ENCODE data around the gene EPB41L4B.

Gene EPB41L4B

GRCh38 chr9:109351032-109351431, 30.2 kb upstream of the EPB41L4B start (continued):
- no peak for TF ChIP-seq PATZ1 (CRISPR knock-in tag; IDR thresholded peaks at IDR 0.05; ENCODE audit: borderline replicate concordance)

- ATAC-seq: peak; percentile 66
- TF ChIP-seq ISL1 (CRISPR knock-in tag; IDR thresholded peaks at IDR 0.05) (peak; percentile 65), GLIS3 (CRISPR knock-in tag; IDR thresholded peaks at IDR 0.05) (no peak), ZFP3 (CRISPR knock-in tag; IDR thresholded peaks at IDR 0.05) (0 out of 2 replicates have a peak, but pooled peaks have one; percentile 32)
Observed at GRCh38 chr9:109349421-109349846, 28.6 kb upstream of the EPB41L4B start.

- TF ChIP-seq CREB5 (CRISPR knock-in tag; IDR thresholded peaks at IDR 0.05; ENCODE audit: low read depth): no peak
- TF ChIP-seq, protein P1, sequence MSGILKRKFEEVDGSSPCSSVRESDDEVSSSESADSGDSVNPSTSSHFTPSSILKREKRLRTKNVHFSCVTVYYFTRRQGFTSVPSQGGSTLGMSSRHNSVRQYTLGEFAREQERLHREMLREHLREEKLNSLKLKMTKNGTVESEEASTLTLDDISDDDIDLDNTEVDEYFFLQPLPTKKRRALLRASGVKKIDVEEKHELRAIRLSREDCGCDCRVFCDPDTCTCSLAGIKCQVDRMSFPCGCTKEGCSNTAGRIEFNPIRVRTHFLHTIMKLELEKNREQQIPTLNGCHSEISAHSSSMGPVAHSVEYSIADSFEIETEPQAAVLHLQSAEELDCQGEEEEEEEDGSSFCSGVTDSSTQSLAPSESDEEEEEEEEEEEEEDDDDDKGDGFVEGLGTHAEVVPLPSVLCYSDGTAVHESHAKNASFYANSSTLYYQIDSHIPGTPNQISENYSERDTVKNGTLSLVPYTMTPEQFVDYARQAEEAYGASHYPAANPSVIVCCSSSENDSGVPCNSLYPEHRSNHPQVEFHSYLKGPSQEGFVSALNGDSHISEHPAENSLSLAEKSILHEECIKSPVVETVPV (CRISPR knock-in tag; IDR thresholded peaks at IDR 0.05): no peak
- no peak for TF ChIP-seq BACH2 (CRISPR knock-in tag; IDR thresholded peaks at IDR 0.05; ENCODE audit: borderline replicate concordance)
- no peak for TF ChIP-seq RARB (CRISPR knock-in tag; IDR thresholded peaks at IDR 0.05)
- TF ChIP-seq PATZ1 (CRISPR knock-in tag; IDR thresholded peaks at IDR 0.05; ENCODE audit: borderline replicate concordance): no peak
- no peak for TF ChIP-seq SNAI2 (CRISPR knock-in tag; IDR thresholded peaks at IDR 0.05)
- TF ChIP-seq ISL1 (CRISPR knock-in tag; IDR thresholded peaks at IDR 0.05): no peak
- TF ChIP-seq ZFP3 (CRISPR knock-in tag; IDR thresholded peaks at IDR 0.05): no peak
- TF ChIP-seq PPARA (CRISPR knock-in tag; IDR thresholded peaks at IDR 0.05; ENCODE audit: borderline replicate concordance): no peak
- TF ChIP-seq, protein P2, sequence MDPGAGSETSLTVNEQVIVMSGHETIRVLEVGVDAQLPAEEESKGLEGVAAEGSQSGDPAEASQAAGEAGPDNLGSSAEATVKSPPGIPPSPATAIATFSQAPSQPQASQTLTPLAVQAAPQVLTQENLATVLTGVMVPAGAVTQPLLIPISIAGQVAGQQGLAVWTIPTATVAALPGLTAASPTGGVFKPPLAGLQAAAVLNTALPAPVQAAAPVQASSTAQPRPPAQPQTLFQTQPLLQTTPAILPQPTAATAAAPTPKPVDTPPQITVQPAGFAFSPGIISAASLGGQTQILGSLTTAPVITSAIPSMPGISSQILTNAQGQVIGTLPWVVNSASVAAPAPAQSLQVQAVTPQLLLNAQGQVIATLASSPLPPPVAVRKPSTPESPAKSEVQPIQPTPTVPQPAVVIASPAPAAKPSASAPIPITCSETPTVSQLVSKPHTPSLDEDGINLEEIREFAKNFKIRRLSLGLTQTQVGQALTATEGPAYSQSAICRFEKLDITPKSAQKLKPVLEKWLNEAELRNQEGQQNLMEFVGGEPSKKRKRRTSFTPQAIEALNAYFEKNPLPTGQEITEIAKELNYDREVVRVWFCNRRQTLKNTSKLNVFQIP (CRISPR knock-in tag; IDR thresholded peaks at IDR 0.05; ENCODE audit: borderline replicate concordance, low read depth): no peak
- no peak for TF ChIP-seq ZC3H10 (CRISPR knock-in tag; IDR thresholded peaks at IDR 0.05)
- no peak for TF ChIP-seq ZNF70 (CRISPR knock-in tag; IDR thresholded peaks at IDR 0.05)
- TF ChIP-seq ARNTL (CRISPR knock-in tag; IDR thresholded peaks at IDR 0.05; ENCODE audit: borderline replicate concordance, low read depth): no peak
- no peak for TF ChIP-seq ZNF565 (CRISPR knock-in tag; conservative IDR thresholded peaks at IDR 0.05; ENCODE audit: low read depth)
- no peak for TF ChIP-seq OSR1 (CRISPR knock-in tag; IDR thresholded peaks at IDR 0.05)
- no peak for ATAC-seq
Observed at GRCh38 chr9:109346904-109347303, 26.0 kb upstream of the EPB41L4B start.

DNA sequence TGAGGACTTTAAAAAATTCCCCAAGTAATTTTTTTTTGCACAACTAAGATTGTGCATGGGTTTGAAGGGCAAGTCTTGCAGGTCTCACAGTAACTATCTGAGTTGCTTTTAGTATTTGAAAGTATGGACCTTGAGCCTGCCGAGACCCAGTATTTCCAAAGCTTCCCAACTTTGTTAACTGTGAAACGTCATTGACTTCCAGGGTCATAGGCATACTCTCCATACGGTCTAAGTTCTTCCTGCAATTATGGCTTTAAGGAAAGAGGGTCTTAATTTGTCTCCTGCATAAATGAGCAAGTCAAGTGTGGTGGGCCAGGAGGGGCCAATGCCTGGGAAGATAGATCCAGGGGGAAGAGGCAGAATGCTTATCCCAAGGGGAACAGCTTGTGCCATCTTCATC, 24.0 kb upstream of the EPB41L4B start:
- no peak for ATAC-seq

More for the DNA sequence above, 24.0 kb upstream of the EPB41L4B start:
- TF ChIP-seq, protein P2 (CRISPR knock-in tag; IDR thresholded peaks at IDR 0.05; ENCODE audit: borderline replicate concordance, low read depth): no peak
- TF ChIP-seq ZNF70 (CRISPR knock-in tag; IDR thresholded peaks at IDR 0.05) (no peak), PATZ1 (CRISPR knock-in tag; IDR thresholded peaks at IDR 0.05; ENCODE audit: borderline replicate concordance) (no peak), SNAI2 (CRISPR knock-in tag; IDR thresholded peaks at IDR 0.05) (no peak)
